ENCODE data around the gene KLK12. TPM values are rescaled to one million over a fixed set of nuclear protein-coding genes. Genes with fewer than 3 reads are reported as not detected.
A peak's percentile ranks its signal among the peaks of the same experiment; 100 is the strongest.

Gene KLK12
- total and polyA plus RNA-seq, 2 of the 13 experiments (the other 11 are each of a cell fraction or from before 2014, with no cell fraction given), result not detected

- TF ChIP-seq, protein P1, sequence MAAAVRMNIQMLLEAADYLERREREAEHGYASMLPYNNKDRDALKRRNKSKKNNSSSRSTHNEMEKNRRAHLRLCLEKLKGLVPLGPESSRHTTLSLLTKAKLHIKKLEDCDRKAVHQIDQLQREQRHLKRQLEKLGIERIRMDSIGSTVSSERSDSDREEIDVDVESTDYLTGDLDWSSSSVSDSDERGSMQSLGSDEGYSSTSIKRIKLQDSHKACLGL (CRISPR knock-in tag; IDR thresholded peaks at IDR 0.05), result no peak
- TF ChIP-seq ARHGAP35 (CRISPR knock-in tag; IDR thresholded peaks at IDR 0.05; ENCODE audit: borderline replicate concordance) (no peak), NR1H2 (CRISPR knock-in tag; IDR thresholded peaks at IDR 0.05; ENCODE audit: borderline replicate concordance, low read depth) (no peak)
Observed at GRCh38 chr19:51078731-51079130, 43.9 kb upstream of the KLK12 start (continued).

DNA sequence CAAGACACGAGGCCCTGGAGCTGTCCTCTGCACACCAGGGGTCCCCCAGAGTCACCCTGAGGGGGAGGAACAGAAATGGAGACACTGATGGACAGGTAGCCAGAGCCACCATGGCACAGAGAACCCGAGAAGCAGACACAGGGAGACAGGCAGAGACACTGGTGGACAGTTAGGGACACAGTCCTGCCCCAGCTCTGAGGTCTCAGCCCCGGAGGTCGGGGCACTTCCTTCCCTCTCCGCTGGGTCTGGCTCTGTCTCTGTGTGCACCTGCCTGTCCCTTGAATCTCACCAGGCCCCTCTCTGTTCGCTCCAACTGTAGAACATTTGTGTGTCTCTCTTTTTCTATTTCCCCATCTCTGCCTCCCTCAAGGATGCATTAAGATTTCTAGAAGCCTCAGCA, 43.3 kb upstream of the KLK12 start:
- ATAC-seq (peak; percentile 48; the same call in 2 of the 3 replicates), DNase-seq (ENCODE audit: low spot score) (no peak), FAIRE-seq (no peak)
- H3K4me3 ChIP-seq (replicated peaks in 1 of 3; ENCODE audit: insufficient read depth in 1 of 3, low read depth in 2 of 3, low read length in 3 of 3), result no peak overlapping the region
- H3K27me3 ChIP-seq (ENCODE audit: control insufficient read depth in 1 of 2, insufficient read depth in 2 of 2, low read length in 2 of 2), result peaks cover 0 to 19% of the 10 kb centered on the region in 2 experiments; a peak in 4 of 5 replicates
- POLR2A ChIA-PET, result no interaction called here
- H4K20me1 ChIP-seq (ENCODE audit: insufficient read depth, low read length), result no peaks in the 10 kb centered on the region
- peaks cover 11% of the 10 kb centered on the region; the same call in 1 of the 2 replicates for H3K9me3 ChIP-seq (ENCODE audit: low read length)
- H3K79me2 ChIP-seq (ENCODE audit: insufficient read depth, low read length), result no peaks in the 10 kb centered on the region
- no peaks in the 10 kb centered on the region for H3K36me3 ChIP-seq (replicated peaks in 1 of 2; ENCODE audit: control insufficient read depth in 1 of 2, insufficient read depth in 2 of 2, low read length in 2 of 2)
- no peak overlapping the region for H3K4me2 ChIP-seq (ENCODE audit: low read depth, low read length)
- H2AFZ ChIP-seq (ENCODE audit: low read length), result no peak overlapping the region
- WGBS (ENCODE audit: low lambda C conversion rate), result 6% methylated on average over 5 of the region's 6 CpGs
- intact Hi-C loops (cut with micrococcal nuclease; ENCODE audit: unreplicated experiment), result no loop called here
- no TSS peak for BruUV-seq (replicated peaks)
- CTCF ChIA-PET (ENCODE audit: low intra/inter-chr PET ratio, low total read pairs), result no interaction called here
- in situ Hi-C loops (cut with HindIII; ENCODE audit: extremely low pct_ligation_motif_present, low pct_unique_long_range_greater_than_20kb), result loop anchor here (25.0 kb wide), 1 partner anchor 141 kb away; no protein-coding TSS in a partner anchor
- no peak overlapping the region for H3K9ac ChIP-seq (ENCODE audit: insufficient read depth, low read depth, low read length)
- no peak overlapping the region for H3K27ac ChIP-seq (ENCODE audit: extremely low read length, insufficient read depth, low read length)
- no peaks in the 10 kb centered on the region for H3K4me1 ChIP-seq (ENCODE audit: insufficient read depth, low read length)
- no peak for TF ChIP-seq MIER2 (CRISPR knock-in tag; IDR thresholded peaks at IDR 0.05)
- TF ChIP-seq, protein P2, sequence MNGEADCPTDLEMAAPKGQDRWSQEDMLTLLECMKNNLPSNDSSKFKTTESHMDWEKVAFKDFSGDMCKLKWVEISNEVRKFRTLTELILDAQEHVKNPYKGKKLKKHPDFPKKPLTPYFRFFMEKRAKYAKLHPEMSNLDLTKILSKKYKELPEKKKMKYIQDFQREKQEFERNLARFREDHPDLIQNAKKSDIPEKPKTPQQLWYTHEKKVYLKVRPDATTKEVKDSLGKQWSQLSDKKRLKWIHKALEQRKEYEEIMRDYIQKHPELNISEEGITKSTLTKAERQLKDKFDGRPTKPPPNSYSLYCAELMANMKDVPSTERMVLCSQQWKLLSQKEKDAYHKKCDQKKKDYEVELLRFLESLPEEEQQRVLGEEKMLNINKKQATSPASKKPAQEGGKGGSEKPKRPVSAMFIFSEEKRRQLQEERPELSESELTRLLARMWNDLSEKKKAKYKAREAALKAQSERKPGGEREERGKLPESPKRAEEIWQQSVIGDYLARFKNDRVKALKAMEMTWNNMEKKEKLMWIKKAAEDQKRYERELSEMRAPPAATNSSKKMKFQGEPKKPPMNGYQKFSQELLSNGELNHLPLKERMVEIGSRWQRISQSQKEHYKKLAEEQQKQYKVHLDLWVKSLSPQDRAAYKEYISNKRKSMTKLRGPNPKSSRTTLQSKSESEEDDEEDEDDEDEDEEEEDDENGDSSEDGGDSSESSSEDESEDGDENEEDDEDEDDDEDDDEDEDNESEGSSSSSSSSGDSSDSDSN (CRISPR knock-in tag; IDR thresholded peaks at IDR 0.05), result no peak
- TF ChIP-seq AKNA (CRISPR knock-in tag; IDR thresholded peaks at IDR 0.05; ENCODE audit: borderline replicate concordance), result no peak
- no peak for TF ChIP-seq ZNF333 (CRISPR knock-in tag; IDR thresholded peaks at IDR 0.05; ENCODE audit: borderline replicate concordance)
- TF ChIP-seq ZNF496 (CRISPR knock-in tag; IDR thresholded peaks at IDR 0.05; ENCODE audit: insufficient replicate concordance), result no peak
- TF ChIP-seq STAT6 (CRISPR knock-in tag; IDR thresholded peaks at IDR 0.05; ENCODE audit: borderline replicate concordance), result no peak
- no peak for TF ChIP-seq KLF9 (CRISPR knock-in tag; IDR thresholded peaks at IDR 0.05; ENCODE audit: low read depth)
- TF ChIP-seq HMG20A (CRISPR knock-in tag; IDR thresholded peaks at IDR 0.05; ENCODE audit: borderline replicate concordance), result no peak
- TF ChIP-seq ZNF549 (CRISPR knock-in tag; IDR thresholded peaks at IDR 0.05), result no peak
- TF ChIP-seq SAFB2 (CRISPR knock-in tag; IDR thresholded peaks at IDR 0.05; ENCODE audit: borderline replicate concordance, low read depth), result no peak

Measured in HepG2 (cell line).